ENCODE data around the gene POU4F1.

The POU4F1 gene

GRCh38 chr13:78606471-78607408, 3.4 kb upstream of the POU4F1 start:
- DNase-seq = no peak

- DNase-seq = no peak
Observed at GRCh38 chr13:78604782-78605611, 1.6 kb upstream of the POU4F1 start.

DNA sequence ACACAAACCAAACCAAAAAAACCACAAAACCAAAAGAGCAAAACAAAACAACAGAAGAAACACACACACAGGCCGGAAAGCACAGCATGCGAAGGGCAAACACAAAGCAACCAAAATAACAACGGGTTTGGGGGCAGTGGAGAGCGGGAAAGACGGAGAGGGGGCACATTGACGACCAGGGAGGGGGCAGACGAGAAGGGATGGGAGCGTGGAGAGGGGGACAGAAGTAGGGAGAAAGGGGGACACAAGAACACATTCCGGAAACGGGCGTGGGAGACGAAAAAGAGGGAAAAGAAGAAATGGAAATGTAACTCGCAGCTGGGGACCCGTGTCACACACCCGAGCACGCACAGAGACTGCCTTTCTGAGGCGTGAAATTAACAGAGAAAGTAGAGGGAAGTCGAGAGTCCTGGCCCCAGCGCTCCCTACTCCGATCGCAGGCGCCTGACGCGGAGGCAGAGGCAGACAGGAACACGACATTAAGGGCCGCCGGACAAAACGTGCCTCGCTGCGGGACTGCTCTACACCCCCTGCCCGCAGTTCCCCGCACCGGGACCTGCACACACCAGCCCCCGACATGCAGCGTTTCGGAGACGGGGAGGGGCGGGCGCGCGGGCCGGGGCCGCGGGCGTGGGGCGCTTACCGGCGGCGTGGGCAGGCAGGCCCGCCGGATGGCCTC, 652 bp downstream of the POU4F1 start:
- no peak for DNase-seq

DNA sequence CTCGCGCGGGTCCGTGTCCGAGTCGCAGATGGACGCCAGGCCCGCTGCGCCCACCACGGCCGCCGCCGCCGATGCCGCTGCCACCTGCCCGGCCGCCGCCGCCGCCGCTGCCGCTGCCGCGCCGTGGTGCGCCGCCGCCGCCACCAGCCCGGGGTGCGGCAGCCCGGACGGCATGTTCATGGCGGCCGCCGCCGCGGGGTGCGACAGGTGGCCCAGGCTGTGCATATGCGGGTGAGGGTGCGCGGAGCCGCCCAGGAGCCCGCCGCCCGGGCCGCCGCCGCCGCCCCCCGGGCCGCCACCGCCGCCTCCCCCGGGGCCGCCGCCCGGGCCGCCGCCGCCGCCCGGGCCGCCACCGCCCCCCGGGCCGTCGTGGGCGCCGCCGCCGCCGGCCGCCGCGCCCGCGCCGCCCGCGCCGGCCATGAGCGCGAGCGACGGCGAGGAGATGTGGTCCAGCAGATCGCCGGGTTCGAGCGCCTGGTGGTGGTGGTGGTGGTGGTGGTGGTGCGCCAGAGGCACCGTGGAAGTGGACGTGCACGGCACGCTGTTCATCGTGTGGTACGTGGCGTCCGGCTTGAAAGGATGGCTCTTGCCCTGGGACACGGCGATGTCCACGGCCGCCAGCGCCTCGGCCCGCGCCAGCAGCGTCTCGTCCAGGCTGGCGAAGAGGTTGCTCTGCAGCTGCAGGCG, 1.3 kb downstream of the POU4F1 start:
- DNase-seq = no peak

DNA sequence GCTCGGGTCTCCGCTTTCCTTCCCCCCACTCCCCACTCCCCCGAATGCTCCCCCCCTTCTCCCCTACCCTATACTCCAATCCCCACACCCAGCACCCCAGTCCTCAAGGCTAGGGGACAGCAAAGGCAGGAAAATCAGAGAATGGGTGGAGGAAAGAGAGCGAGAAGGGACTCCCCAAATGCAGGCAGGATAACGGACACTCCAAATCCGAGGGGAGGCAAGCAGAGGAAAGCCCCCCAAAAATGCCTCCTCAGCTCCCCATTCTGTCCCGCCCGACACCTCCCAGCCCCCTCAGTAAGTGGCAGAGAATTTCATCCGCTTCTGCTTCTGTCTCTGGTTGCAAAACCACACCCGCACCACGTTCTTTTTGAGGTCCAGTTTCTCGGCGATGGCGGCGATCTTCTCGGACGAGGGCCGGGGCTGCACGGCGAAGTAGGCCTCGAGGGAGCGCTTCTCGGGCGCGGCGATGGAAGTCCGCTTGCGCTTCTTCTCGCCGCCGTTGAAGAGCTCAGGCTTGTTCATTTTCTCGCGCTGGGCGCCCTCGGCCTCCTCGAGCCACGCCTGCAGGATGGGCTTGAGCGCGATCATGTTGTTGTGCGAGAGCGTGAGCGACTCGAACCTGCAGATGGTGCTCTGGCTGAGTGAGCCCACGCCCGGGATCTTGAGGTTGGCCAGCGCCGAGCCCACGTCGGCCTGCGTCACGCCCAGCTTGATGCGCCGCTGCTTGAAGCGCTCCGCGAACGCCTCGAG, 2.1 kb downstream of the POU4F1 start:
- DNase-seq = no peak

DNA sequence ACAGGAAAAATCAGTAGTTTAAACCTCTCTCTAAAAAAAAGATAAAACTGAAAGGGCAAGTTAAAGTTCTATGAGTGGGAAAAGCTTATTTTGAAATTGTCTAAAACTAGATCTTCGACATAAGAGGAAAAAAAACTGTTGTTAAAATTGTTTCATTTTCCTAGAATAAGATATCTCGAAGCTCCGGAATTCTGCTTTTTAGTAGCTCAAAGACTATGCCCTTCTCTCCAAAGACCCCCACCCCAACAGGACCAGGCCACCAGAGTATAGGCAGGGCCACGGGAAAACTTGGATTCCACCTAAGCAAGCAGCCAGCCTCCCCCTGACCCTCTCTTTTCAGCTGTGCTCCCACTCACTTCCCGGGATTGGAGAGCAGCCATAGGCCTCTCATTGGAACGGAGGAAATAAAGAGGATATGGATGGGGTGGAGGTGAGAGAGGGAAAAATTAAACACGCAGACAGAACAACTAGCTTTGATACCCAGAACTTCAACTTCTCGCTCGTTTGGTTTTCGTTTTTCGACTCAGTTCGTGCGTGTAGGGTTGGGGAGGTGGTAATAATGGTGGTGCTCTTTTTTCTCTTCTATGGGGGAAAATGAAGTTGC, 3.0 kb downstream of the POU4F1 start:
- DNase-seq = no peak

- DNase-seq = no peak
Observed at GRCh38 chr13:78599645-78600279, 3.6 kb downstream of the POU4F1 start.

GRCh38 chr13:78598966-78599644, 4.2 kb downstream of the POU4F1 start:
- no peak for DNase-seq

DNA sequence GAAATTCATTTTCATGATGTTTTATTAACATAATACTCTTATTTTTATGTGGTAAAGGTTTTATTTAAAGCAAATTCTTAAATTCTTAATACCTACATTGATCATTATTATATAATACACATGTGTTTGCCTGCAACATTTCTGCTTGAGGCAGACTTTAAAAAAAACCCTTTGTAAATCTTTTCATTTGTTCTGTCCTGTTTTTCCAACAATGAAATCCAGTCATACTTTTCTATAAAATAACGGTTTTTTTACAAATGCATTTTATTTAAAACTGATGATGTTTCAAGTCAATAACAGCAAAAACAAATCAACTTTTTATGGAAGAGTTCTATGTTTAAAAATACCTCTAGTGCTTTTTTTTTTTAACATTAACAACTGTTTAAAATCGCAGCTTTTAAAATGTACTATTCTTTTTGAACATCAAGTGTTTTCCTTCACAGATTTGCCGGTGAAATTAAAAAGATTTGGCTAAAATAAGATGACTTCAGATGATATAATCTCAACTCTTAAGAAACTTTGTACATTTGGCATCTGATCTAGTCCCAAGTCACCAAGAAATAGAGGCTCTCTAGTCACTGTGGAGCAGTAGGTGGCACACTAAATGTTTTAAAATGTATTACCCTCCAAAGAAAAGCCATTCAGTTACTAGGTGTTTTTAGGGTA, 5.1 kb downstream of the POU4F1 start:
- DNase-seq = no peak

- no peak for DNase-seq
Observed at GRCh38 chr13:78597602-78597932, 5.8 kb downstream of the POU4F1 start.

DNA sequence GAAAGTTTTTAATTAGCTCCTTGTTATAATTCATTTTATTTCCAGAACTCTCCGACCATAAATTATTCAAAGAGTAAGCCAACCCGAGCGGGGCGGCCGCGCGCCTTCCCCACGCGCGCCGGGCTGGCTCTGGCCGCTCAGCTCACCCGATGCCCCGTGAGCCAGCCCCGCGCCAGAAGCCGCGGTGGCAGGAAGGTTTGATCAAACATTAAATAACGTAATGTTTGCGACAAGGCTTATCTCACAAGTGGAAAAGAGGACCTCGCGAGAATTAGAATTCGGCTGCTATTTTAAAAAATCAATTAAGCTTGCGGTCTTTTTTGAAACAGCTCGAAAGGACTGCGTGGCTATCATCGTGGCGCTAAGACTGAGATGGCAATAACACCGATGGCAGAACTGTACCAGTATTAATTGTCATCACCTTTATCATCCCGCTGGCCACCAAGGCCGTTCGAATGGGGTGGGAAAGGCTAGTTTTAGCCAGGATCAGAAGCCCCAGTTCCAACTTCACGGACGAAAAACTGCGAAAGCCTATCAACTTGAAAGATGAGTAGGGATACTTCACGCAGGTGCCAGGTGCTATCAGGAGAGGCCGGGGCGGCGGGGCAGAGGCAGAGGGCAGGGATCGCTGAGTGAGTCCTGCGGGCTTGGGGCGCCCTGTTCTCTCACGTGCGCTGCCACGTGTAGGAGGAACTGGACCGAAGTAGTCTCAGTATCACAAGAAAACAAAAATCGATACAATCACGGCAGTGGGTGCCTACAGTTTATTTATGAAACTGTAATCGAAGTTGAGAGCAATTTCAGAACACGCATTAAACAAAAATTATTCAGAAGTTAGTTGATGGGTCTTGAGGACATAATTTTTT, 6.4 kb downstream of the POU4F1 start:
- DNase-seq = no peak

DNA sequence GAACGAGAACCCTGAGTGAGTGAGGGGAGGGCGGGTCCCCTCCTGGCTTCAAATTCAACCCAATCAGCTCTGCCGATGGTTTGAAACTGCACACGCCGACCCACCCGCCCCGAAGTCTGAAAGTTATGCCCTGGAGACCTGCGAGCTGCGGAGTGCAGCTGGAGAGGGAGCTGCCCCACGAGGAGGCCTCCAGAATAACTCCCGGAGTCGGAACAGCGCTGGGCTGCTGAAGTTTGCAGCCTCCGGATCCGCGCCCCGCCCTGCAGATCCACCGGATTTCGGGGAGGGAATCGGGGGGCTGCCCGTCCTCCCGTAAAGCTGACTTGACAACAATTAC, 7.0 kb downstream of the POU4F1 start:
- DNase-seq = no peak

DNA sequence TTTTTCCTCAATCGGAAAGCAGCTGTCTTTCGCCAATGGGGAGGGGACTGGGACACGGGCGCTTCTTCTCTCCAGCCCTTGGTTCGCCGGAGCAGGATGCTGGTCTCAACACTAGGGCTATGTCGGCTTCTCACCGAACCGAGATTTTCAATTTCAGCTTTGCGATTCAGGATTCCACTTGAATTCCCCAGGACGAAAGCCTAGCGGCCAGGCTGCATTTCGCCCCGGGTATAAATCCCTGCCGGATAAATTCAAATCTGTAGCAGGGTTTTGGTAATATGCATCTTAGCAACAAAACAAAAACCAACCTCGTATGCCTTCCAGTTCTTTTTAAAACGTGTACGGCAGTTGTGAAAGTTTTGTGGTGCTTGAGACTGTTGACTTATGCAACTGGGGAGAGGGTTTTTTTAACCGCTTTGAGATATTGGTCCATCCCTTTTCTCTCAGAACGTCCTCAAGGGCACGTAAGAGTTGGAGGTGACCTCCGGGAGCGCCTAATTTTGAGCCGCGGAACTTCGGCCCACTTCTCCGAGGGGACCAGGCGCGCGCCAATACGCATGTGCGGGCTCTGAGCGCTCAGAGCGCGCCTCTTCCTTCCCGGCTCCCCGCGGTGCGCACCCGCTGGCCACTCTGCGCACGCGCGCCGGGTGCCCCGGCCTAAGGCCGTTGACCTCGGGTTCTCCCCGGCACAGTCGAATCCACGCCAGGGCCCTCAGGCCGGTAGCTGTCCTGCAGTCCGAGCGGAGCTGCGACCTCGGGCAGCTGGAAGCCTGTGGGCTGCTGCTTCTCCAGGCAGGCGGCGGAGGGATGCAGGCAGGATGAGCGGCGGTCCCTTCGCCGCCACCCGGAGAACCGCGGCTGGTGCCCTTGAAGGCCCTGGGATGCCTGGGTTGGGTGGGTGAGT, 7.6 kb downstream of the POU4F1 start:
- DNase-seq = no peak

GRCh38 chr13:78594456-78594975, 8.8 kb downstream of the POU4F1 start:
- DNase-seq = no peak

DNA sequence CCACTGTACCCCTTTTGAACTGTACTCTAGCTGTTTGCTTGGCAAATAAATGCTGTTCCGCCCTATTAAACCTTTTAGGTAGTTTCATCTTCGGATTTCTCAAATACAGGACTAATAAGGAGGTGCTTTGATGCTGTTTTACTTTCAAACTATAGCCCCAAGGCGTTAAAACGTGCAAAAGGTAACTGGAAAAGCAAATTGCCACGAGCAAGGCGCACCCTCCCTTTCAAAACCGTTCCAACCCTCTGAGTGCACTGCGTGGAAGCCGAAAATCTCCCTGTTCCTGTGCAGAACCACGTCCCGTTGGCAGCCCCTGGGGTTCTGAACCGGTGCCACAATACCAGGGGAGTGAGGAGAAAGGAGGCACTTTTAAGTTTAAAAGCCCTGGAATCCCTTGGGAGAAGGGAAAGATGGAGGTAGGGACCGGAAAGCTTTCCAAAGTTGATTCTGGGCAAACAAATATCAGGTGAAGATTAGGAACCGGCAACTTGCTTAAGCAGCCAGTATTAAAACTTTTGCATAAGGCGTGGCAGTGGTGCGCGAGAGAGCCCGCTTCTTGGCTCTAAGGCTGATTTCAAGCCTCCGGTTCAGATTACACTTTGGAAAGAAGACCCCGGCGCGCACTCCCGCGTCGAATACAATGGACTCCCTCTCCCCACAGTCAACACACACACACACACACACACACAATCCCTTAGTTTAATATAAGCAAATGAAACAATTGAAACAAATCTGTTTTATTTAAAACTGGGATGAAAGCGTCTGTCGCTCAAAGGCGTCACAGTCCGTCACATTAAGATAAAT, 9.5 kb downstream of the POU4F1 start:
- no peak for DNase-seq

DNA sequence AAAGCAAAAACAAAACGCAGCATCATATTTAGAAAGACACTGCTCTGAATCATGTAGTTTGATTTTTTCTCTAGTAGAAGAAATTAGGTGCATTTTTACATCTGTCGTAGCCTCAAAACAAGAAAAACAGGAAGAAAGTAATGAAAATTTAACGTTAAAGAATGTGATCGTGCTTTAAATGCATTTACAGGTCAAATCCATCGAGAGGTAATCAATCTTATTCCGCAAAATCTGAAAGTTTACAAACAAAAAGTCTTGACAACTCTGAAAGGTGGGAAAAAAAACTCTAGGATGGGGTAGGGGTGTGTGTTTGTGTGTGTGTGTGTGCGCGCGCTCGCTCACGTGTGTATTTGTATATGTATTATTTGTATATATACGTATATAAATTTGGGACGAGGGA, 10.2 kb downstream of the POU4F1 start:
- no peak for DNase-seq

GRCh38 chr13:78592584-78592983, 10.8 kb downstream of the POU4F1 start:
- DNase-seq = no peak

Measured in CD4-positive, alpha-beta T cell treated with Interleukin-4 for 4 hours (primary cell).